ENCODE data around the gene TTC21B. TPM values are rescaled to one million over a fixed set of nuclear protein-coding genes. Genes with fewer than 3 reads are reported as not detected.

The TTC21B gene
- total and polyA plus RNA-seq, 2 of the 8 experiments (the other 6 are each of a cell fraction or from before 2014, with no cell fraction given), result 6.9 to 20.8 TPM

DNA sequence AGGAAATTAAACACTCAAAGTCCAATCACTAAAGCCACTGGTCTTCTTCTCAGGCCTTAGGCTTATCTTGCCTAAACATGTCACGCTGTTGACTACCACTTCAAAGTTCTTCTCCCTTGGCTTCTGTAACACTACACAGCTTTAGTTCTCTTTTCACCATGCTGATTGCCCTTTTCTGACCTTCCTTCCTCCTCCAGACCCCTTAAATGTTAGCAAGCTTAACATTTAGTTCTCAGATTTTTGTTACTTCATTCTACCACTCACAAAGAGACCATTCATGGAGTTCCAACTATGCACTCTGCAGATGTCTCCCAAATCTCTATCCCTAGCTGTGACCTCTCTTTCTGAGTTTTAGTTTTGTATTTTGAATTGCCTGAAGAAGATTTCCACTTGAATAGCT is 64.4 kb downstream of the TTC21B start (continued):
- no peak for TF ChIP-seq CHD7 (IDR thresholded peaks at IDR 0.05; ENCODE audit: insufficient replicate concordance, low read length)
- TF ChIP-seq CBX5 (IDR thresholded peaks at IDR 0.05; ENCODE audit: low read depth, low read length), result no peak
- TF ChIP-seq, protein P1, sequence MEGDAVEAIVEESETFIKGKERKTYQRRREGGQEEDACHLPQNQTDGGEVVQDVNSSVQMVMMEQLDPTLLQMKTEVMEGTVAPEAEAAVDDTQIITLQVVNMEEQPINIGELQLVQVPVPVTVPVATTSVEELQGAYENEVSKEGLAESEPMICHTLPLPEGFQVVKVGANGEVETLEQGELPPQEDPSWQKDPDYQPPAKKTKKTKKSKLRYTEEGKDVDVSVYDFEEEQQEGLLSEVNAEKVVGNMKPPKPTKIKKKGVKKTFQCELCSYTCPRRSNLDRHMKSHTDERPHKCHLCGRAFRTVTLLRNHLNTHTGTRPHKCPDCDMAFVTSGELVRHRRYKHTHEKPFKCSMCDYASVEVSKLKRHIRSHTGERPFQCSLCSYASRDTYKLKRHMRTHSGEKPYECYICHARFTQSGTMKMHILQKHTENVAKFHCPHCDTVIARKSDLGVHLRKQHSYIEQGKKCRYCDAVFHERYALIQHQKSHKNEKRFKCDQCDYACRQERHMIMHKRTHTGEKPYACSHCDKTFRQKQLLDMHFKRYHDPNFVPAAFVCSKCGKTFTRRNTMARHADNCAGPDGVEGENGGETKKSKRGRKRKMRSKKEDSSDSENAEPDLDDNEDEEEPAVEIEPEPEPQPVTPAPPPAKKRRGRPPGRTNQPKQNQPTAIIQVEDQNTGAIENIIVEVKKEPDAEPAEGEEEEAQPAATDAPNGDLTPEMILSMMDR (IDR thresholded peaks at IDR 0.05; ENCODE audit: control extremely low read depth in 1 of 3, insufficient read depth in 1 of 3, low read depth in 1 of 3, low read length in 3 of 3), result no peak
- no peak for TF ChIP-seq TAF1 (IDR thresholded peaks at IDR 0.05; ENCODE audit: low read depth, low read length)
- TF ChIP-seq SP4 (IDR thresholded peaks at IDR 0.05; ENCODE audit: low read length), result no peak
- TF ChIP-seq GTF2F1 (IDR thresholded peaks at IDR 0.05; ENCODE audit: borderline replicate concordance, low read depth, low read length), result no peak
- no peak for TF ChIP-seq ATF3 (IDR thresholded peaks at IDR 0.05; ENCODE audit: insufficient read depth, low read depth, low read length)
- no peak for TF ChIP-seq CEBPB (IDR thresholded peaks at IDR 0.05; ENCODE audit: low read depth, low read length)
- no peak for TF ChIP-seq SIX5 (IDR thresholded peaks at IDR 0.05; ENCODE audit: low read depth, low read length)
- no peak for TF ChIP-seq CREB1 (IDR thresholded peaks at IDR 0.05)
